ENCODE data around the gene RNF175. TPM values are rescaled to one million over a fixed set of nuclear protein-coding genes. Genes with fewer than 3 reads are reported as not detected.

The RNF175 gene
- total and polyA plus RNA-seq, 12 donors: 0.18 to 6.3 (median 1.1) TPM; not detected in 4

GRCh38 chr4:153781717-153782416 is 22.0 kb upstream of the RNF175 start:
- no peak for TF ChIP-seq CTCF (IDR thresholded peaks at IDR 0.05)
- TF ChIP-seq POLR2A (IDR thresholded peaks at IDR 0.05): no peak
- H3K36me3 ChIP-seq (replicated peaks in 1 of 2): no peaks in the 10 kb centered on the region
- H3K27me3 ChIP-seq: peaks cover 3% of the 10 kb centered on the region
- H3K4me1 ChIP-seq (replicated peaks in 1 of 2): no peaks in the 10 kb centered on the region
- H3K9me3 ChIP-seq (replicated peaks in 1 of 3): no peaks in the 10 kb centered on the region
- DNase-seq: no peak
- H3K4me3 ChIP-seq: no peak overlapping the region
- intact Hi-C loops (cut with DNase I): no loop called here
- H3K27ac ChIP-seq: no peak overlapping the region
- 31 to 43% (median 32%) methylated on average over 6 of the region's 6 CpGs for WGBS, 4 donors

GRCh38 chr4:153781280-153781679 is 21.5 kb upstream of the RNF175 start:
- WGBS, 4 donors: 75 to 87% (median 85%) methylated on average over 14 to 17 of the region's 17 CpGs
- TF ChIP-seq POLR2A (IDR thresholded peaks at IDR 0.05) (no peak), CTCF (IDR thresholded peaks at IDR 0.05) (no peak)
- H3K9me3 ChIP-seq (replicated peaks in 1 of 3): no peaks in the 10 kb centered on the region

GRCh38 chr4:153780876-153781275 is 21.1 kb upstream of the RNF175 start:
- no peak overlapping the region for H3K4me3 ChIP-seq
- no peak for DNase-seq
- no peak for TF ChIP-seq CTCF (IDR thresholded peaks at IDR 0.05)
- no peak for TF ChIP-seq POLR2A (IDR thresholded peaks at IDR 0.05)
- WGBS, 4 donors: 45 to 80% (median 50%) methylated on average over 1 of the region's 1 CpG
- no peaks in the 10 kb centered on the region for H3K36me3 ChIP-seq (replicated peaks in 1 of 2)
- no peaks in the 10 kb centered on the region for H3K4me1 ChIP-seq (replicated peaks in 1 of 2)
- H3K27ac ChIP-seq: no peak overlapping the region
- intact Hi-C loops (cut with DNase I): no loop called here
- no peaks in the 10 kb centered on the region for H3K27me3 ChIP-seq
- no peaks in the 10 kb centered on the region for H3K9me3 ChIP-seq (replicated peaks in 1 of 3)

More at GRCh38 chr4:153781280-153781679, 21.5 kb upstream of the RNF175 start:
- peaks cover 3% of the 10 kb centered on the region for H3K27me3 ChIP-seq
- H3K27ac ChIP-seq: no peak overlapping the region
- H3K4me1 ChIP-seq (replicated peaks in 1 of 2): no peaks in the 10 kb centered on the region
- H3K36me3 ChIP-seq (replicated peaks in 1 of 2): no peaks in the 10 kb centered on the region
- no peak for DNase-seq
- intact Hi-C loops (cut with DNase I): no loop called here
- no peak overlapping the region for H3K4me3 ChIP-seq

- intact Hi-C loops (cut with DNase I): no loop called here
- DNase-seq: no peak
- WGBS, 4 donors: 44 to 56% (median 48%) methylated on average over 2 of the region's 2 CpGs
- Histone ChIP-seq H3K27me3 (no peaks in the 10 kb centered on the region), H3K4me1 (replicated peaks in 1 of 2) (no peaks in the 10 kb centered on the region), H3K9me3 (replicated peaks in 1 of 3) (no peaks in the 10 kb centered on the region), H3K36me3 (replicated peaks in 1 of 2) (no peaks in the 10 kb centered on the region), H3K4me3 (no peak overlapping the region), H3K27ac (no peak overlapping the region)
- TF ChIP-seq POLR2A (IDR thresholded peaks at IDR 0.05) (no peak), CTCF (IDR thresholded peaks at IDR 0.05) (no peak)
These were observed 20.4 kb upstream of the RNF175 start for GRCh38 chr4:153780221-153780620.

Data from adrenal gland (tissue), 12 donors.